Activated naive CD8-positive, alpha-beta T cell (primary cell): ENCODE data around the gene LYRM1.
A peak's percentile ranks its signal among the peaks of the same experiment; 100 is the strongest.

Experiments
- H3K27ac Mint-ChIP-seq: one replicate; pipeline ENCODE4 v1.8.0; 2021; ENCODE audit warnings: mixed read lengths
- H3K27me3 Mint-ChIP-seq: one replicate; pipeline ENCODE4 v1.8.0; 2021; ENCODE audit warnings: mixed read lengths
- H3K36me3 Mint-ChIP-seq: one replicate; pipeline ENCODE4 v1.8.0; 2021; ENCODE audit warnings: mixed read lengths
- H3K4me1 Mint-ChIP-seq: one replicate; pipeline ENCODE4 v1.8.0; 2021; ENCODE audit warnings: low read depth, mixed read lengths
- H3K4me3 Mint-ChIP-seq: one replicate; pipeline ENCODE4 v1.8.0; 2021; ENCODE audit warnings: mild to moderate bottlenecking, mixed read lengths
- H3K9me3 Mint-ChIP-seq: one replicate; pipeline ENCODE4 v1.8.0; 2021; ENCODE audit warnings: low read depth, mixed read lengths

LYRM1 gene

GRCh38 chr16:20903899-20904506, 3.4 kb downstream of the LYRM1 start:
- H3K4me3 Mint-ChIP-seq = peak overlapping the region; percentile 38
- peak overlapping the region; percentile 62 for H3K27ac Mint-ChIP-seq
- H3K27me3 Mint-ChIP-seq = no peaks in the 10 kb centered on the region
- H3K4me1 Mint-ChIP-seq = peaks cover 49% of the 10 kb centered on the region
- H3K36me3 Mint-ChIP-seq = peaks cover 7% of the 10 kb centered on the region
- H3K9me3 Mint-ChIP-seq = no peaks in the 10 kb centered on the region

GRCh38 chr16:20904507-20905081, 4.0 kb downstream of the LYRM1 start:
- Mint-ChIP-seq H3K9me3 (no peaks in the 10 kb centered on the region), H3K36me3 (peaks cover 7% of the 10 kb centered on the region), H3K4me1 (peaks cover 43% of the 10 kb centered on the region), H3K27ac (peak overlapping the region; percentile 62), H3K4me3 (peak overlapping the region; percentile 38), H3K27me3 (no peaks in the 10 kb centered on the region)

DNA sequence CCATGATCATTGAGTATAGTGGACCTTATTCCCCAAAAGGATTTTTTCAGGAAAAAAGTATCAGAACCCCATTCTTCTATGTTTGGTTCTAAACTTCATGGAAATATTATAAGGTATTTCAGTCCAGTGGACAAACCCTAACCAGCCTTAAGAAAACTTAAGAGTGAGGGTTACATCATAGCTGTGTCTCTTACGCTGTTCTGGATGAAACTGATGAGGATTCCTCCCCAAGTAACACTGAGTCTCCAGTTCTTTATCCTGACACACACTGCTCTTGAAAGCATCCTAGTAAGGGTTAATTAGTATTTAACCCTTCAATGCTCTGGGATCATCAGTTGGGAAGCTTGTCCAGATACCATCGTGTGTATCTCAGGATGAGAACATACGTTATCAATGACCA, 5.0 kb downstream of the LYRM1 start:
- Mint-ChIP-seq H3K27ac (no peak overlapping the region), H3K27me3 (no peaks in the 10 kb centered on the region), H3K4me1 (peaks cover 48% of the 10 kb centered on the region), H3K4me3 (no peak overlapping the region), H3K9me3 (no peaks in the 10 kb centered on the region), H3K36me3 (peaks cover 7% of the 10 kb centered on the region)

DNA sequence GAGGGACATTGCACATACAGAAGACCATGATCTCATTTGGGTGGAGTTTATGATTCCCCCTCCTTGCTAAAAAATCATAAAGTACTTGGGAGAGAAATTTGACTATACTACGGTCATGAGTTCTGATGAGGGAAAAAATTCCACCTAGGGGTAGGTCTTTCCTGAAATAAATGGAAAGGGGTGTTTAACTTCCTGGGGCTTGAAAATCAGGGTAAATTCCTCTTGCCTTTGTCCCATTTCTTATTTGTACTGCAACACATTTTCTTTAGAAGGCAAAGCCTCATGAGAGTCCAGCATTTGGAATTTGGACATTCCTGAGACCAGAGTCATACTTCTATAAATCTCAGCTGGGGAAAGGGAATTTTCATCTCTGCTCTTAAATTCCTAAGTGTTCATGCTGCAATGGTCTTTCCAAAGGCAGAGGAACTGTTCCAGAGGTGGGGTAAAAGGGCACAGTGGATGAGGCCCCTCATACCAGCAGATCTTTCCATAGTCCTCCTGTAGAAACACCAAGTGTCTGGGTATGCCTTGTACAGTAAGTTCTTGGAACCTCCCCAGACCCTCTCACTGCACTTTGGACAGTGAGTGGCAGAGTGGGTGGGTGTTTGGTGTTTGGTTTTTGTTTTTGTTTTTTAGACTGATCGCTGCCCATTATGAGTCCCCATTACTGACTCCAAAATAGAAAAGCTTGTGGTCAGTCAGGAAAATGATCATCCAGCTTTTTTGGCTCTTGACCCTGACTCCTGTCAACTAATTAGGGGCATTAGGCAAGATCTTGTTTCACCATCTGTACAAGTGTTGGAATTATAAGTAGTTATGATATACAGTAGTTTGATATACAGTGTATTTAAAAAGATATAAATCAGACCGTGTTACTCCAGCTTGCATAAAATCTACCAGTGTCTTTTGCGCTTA, 6.0 kb downstream of the LYRM1 start:
- no peak overlapping the region for H3K4me3 Mint-ChIP-seq
- H3K27me3 Mint-ChIP-seq = no peaks in the 10 kb centered on the region
- H3K4me1 Mint-ChIP-seq = peaks cover 51% of the 10 kb centered on the region
- no peaks in the 10 kb centered on the region for H3K9me3 Mint-ChIP-seq
- H3K36me3 Mint-ChIP-seq = peaks cover 7% of the 10 kb centered on the region
- H3K27ac Mint-ChIP-seq = peak overlapping the region; percentile 58

GRCh38 chr16:20910781-20911321, 10.3 kb downstream of the LYRM1 start:
- Mint-ChIP-seq H3K4me3 (peak overlapping the region; percentile 36), H3K4me1 (peaks cover 19% of the 10 kb centered on the region), H3K27me3 (no peaks in the 10 kb centered on the region), H3K36me3 (no peaks in the 10 kb centered on the region), H3K9me3 (no peaks in the 10 kb centered on the region), H3K27ac (peak overlapping the region; percentile 75)

DNA sequence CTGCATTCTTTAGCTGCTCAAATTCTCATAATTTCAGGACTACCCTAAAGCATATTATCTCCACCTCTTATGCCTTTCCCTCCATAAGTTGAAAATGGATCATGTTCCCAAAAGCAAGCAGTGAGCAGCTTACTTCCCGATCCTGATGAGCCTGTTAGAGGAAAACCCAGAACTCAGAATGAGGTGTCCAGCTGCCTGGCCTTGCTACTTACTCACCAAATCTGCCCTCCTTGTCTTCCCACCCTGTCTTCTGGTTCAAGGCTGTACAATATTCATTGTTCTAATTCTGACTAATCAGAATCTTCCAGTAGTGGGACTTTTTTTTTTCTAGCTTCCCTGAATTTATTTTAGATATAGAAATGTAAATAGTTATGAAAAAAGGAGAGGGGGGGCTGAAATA, 10.8 kb downstream of the LYRM1 start:
- Mint-ChIP-seq H3K9me3 (no peaks in the 10 kb centered on the region), H3K27ac (peak overlapping the region; percentile 75), H3K27me3 (no peaks in the 10 kb centered on the region), H3K4me3 (peak overlapping the region; percentile 36), H3K36me3 (peaks cover 2% of the 10 kb centered on the region), H3K4me1 (peaks cover 17% of the 10 kb centered on the region)

DNA sequence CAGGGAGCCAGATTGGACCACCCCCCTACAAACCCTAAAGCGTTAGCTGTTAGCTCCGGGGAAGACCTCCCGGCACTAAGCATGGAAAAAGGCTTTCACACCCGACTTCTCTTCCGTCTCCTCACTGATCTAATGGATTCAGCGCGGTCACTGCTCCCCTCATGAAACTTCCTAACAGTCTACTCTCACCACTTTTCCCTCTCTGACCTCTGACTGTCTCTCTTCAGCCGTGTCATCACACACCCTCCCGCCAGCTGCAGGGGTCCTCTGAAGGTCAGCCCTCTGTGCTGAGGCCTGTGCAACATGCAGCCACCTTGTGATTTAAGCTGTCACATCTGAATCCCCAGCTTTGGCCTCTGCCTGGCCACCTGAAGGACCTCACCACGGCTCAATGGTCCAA, 15.7 kb downstream of the LYRM1 start:
- no peak overlapping the region for H3K27ac Mint-ChIP-seq
- peaks cover 2% of the 10 kb centered on the region for H3K4me1 Mint-ChIP-seq
- H3K36me3 Mint-ChIP-seq = peaks cover 7% of the 10 kb centered on the region
- H3K9me3 Mint-ChIP-seq = no peaks in the 10 kb centered on the region
- no peak overlapping the region for H3K4me3 Mint-ChIP-seq
- no peaks in the 10 kb centered on the region for H3K27me3 Mint-ChIP-seq

DNA sequence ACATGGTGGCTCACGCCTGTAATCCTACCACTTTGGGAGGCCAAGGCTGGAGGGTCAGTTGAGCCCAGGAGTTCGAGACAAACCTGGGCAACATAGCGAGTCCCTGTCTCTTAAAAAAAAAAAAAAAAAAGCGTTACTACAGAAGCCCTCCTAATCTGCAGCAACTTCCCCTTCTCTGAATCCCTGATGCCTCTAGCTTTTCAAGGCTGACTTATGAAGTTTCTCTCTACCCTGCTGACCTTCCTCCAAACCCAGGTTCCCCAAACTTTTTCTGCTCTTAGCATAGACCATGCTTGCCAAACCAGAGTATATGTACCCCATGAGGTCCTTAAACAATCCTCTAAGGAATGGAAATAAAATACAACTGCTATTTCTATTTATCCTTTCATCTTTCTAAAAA, 16.4 kb downstream of the LYRM1 start:
- H3K27me3 Mint-ChIP-seq = no peaks in the 10 kb centered on the region
- H3K9me3 Mint-ChIP-seq = no peaks in the 10 kb centered on the region
- no peaks in the 10 kb centered on the region for H3K4me1 Mint-ChIP-seq
- H3K4me3 Mint-ChIP-seq = no peak overlapping the region
- no peak overlapping the region for H3K27ac Mint-ChIP-seq
- H3K36me3 Mint-ChIP-seq = peaks cover 7% of the 10 kb centered on the region

- Mint-ChIP-seq H3K4me1 (no peaks in the 10 kb centered on the region), H3K36me3 (peaks cover 10% of the 10 kb centered on the region), H3K27ac (no peak overlapping the region), H3K4me3 (no peak overlapping the region), H3K9me3 (no peaks in the 10 kb centered on the region), H3K27me3 (no peaks in the 10 kb centered on the region)
Observed at GRCh38 chr16:20918486-20919239, 18.1 kb downstream of the LYRM1 start.

DNA sequence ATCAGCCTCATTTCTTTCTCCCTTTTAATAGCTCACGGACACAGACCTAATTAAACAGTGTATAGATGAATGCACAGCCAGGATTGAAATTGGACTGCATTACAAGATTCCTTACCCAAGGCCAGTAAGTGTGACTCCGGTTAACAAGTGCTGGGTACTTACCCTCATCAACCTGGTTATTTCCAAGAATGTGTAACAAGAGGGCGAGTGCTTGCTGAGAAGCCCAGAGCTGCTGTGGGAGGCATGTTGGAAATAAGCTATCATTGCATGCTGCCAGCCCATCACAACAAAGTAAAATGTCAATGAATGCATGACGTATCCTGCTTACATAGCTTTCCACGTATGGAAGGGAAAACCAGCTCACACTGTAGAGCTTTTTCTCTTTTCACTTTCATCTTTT, 19.5 kb downstream of the LYRM1 start:
- H3K27ac Mint-ChIP-seq = no peak overlapping the region
- peaks cover 10% of the 10 kb centered on the region for H3K36me3 Mint-ChIP-seq
- H3K4me1 Mint-ChIP-seq = no peaks in the 10 kb centered on the region
- H3K27me3 Mint-ChIP-seq = no peaks in the 10 kb centered on the region
- no peaks in the 10 kb centered on the region for H3K9me3 Mint-ChIP-seq
- H3K4me3 Mint-ChIP-seq = no peak overlapping the region

- H3K9me3 Mint-ChIP-seq = no peaks in the 10 kb centered on the region
Observed at GRCh38 chr16:20920799-20921198, 20.2 kb downstream of the LYRM1 start.

DNA sequence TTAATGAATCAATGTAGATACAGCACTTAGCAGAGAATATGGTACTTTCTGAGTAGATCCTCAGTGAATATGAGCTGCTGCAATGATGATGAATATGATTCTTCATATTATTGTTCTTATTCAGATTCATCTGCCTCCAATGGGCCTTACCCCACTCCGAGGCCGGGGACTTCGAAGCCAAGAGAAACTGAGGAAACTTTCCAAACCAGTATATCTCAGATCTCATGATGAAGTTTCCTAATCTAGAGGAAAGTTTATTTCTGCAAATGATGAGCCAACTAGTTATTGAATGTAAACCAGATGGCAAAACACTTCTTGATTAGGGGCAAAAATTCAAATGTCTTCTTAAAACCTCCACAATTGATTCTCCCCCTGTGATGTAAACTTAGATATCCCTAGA, 23.3 kb downstream of the LYRM1 start:
- Mint-ChIP-seq H3K27me3 (no peaks in the 10 kb centered on the region), H3K27ac (peak overlapping the region; percentile 22)

More at GRCh38 chr16:20920799-20921198, 20.2 kb downstream of the LYRM1 start:
- H3K4me3 Mint-ChIP-seq = no peak overlapping the region
- no peaks in the 10 kb centered on the region for H3K27me3 Mint-ChIP-seq
- H3K4me1 Mint-ChIP-seq = no peaks in the 10 kb centered on the region
- H3K27ac Mint-ChIP-seq = no peak overlapping the region
- H3K36me3 Mint-ChIP-seq = peaks cover 12% of the 10 kb centered on the region

GRCh38 chr16:20925751-20926150, 25.2 kb downstream of the LYRM1 start:
- Mint-ChIP-seq H3K4me1 (no peaks in the 10 kb centered on the region), H3K27me3 (no peaks in the 10 kb centered on the region), H3K36me3 (peaks cover 12% of the 10 kb centered on the region), H3K4me3 (no peak overlapping the region), H3K9me3 (no peaks in the 10 kb centered on the region), H3K27ac (no peak overlapping the region)

More for the DNA sequence above, 23.3 kb downstream of the LYRM1 start:
- no peaks in the 10 kb centered on the region for H3K9me3 Mint-ChIP-seq
- H3K4me3 Mint-ChIP-seq = no peak overlapping the region
- no peaks in the 10 kb centered on the region for H3K4me1 Mint-ChIP-seq
- H3K36me3 Mint-ChIP-seq = peaks cover 12% of the 10 kb centered on the region

- H3K4me1 Mint-ChIP-seq = no peaks in the 10 kb centered on the region
- H3K9me3 Mint-ChIP-seq = no peaks in the 10 kb centered on the region
- H3K27me3 Mint-ChIP-seq = no peaks in the 10 kb centered on the region
- peaks cover 9% of the 10 kb centered on the region for H3K36me3 Mint-ChIP-seq
- no peak overlapping the region for H3K4me3 Mint-ChIP-seq
- no peak overlapping the region for H3K27ac Mint-ChIP-seq
Observed at GRCh38 chr16:20928774-20929411, 28.3 kb downstream of the LYRM1 start.
